Renal pelvis (tissue), 12 donors: ENCODE results near the gene ACSF3. TPM values are rescaled to one million over a fixed set of nuclear protein-coding genes. Genes with fewer than 3 reads are reported as not detected.

Experiments used
- DNase-seq: peaks from one replicate; pipeline ENCODE4 v3.0.0-alpha.2; 2013
- long read RNA-seq, 16 experiments: transcript quantifications; one replicate each; lab custom pipeline, GENCODE V29; 2026
- polyA plus RNA-seq, 3 donors: library from polyadenylated mRNA; unstranded; fragments of 120-200 nt; gene quantifications; one replicate each; pipeline ENCODE4 v1.2.1, GENCODE V29; 2013; ENCODE audit not compliant: insufficient read length in 3 of 3

Gene ACSF3
- 10 to 100 TPM; 28.5 to 43.3 (median 37.1) TPM for polyA plus RNA-seq
- long read RNA-seq, donor 1, full-length matches to known transcripts = 12 of 12 reads
- long read RNA-seq, donor 1, partial matches to known transcripts = 0 of 12 reads
- long read RNA-seq, donor 1, other reads (novel, unspliced or antisense) = 0 of 12 reads
- long read RNA-seq, donor 2, full-length matches to known transcripts = 19 of 19 reads
- long read RNA-seq, donor 2, partial matches to known transcripts = 0 of 19 reads
- long read RNA-seq, donor 2, other reads (novel, unspliced or antisense) = 0 of 19 reads
- long read RNA-seq, donor 3, full-length matches to known transcripts = 7 of 7 reads
- long read RNA-seq, donor 3, partial matches to known transcripts = 0 of 7 reads
- long read RNA-seq, donor 3, other reads (novel, unspliced or antisense) = 0 of 7 reads
- long read RNA-seq, donor 4, full-length matches to known transcripts = 15 of 15 reads
- long read RNA-seq, donor 4, partial matches to known transcripts = 0 of 15 reads
- long read RNA-seq, donor 4, other reads (novel, unspliced or antisense) = 0 of 15 reads
- long read RNA-seq, donor 5, full-length matches to known transcripts = 4 of 4 reads
- long read RNA-seq, donor 5, partial matches to known transcripts = 0 of 4 reads
- long read RNA-seq, donor 5, other reads (novel, unspliced or antisense) = 0 of 4 reads
- long read RNA-seq, donor 6, full-length matches to known transcripts = 31 of 31 reads
- long read RNA-seq, donor 6, partial matches to known transcripts = 0 of 31 reads
- long read RNA-seq, donor 6, other reads (novel, unspliced or antisense) = 0 of 31 reads
- long read RNA-seq, donor 7, full-length matches to known transcripts = 15 of 15 reads
- long read RNA-seq, donor 7, partial matches to known transcripts = 0 of 15 reads
- long read RNA-seq, donor 7, other reads (novel, unspliced or antisense) = 0 of 15 reads
- long read RNA-seq, donor 8, full-length matches to known transcripts = 6 of 6 reads
- long read RNA-seq, donor 8, partial matches to known transcripts = 0 of 6 reads
- long read RNA-seq, donor 8, other reads (novel, unspliced or antisense) = 0 of 6 reads
- long read RNA-seq, donor 9, full-length matches to known transcripts = 26 of 26 reads
- long read RNA-seq, donor 9, partial matches to known transcripts = 0 of 26 reads
- long read RNA-seq, donor 9, other reads (novel, unspliced or antisense) = 0 of 26 reads
- long read RNA-seq, donor 10, full-length matches to known transcripts = 19 of 19 reads
- long read RNA-seq, donor 10, partial matches to known transcripts = 0 of 19 reads
- long read RNA-seq, donor 10, other reads (novel, unspliced or antisense) = 0 of 19 reads
- long read RNA-seq, donor 11, full-length matches to known transcripts = 7 of 7 reads
- long read RNA-seq, donor 11, partial matches to known transcripts = 0 of 7 reads
- long read RNA-seq, donor 11, other reads (novel, unspliced or antisense) = 0 of 7 reads
- long read RNA-seq, donor 12, full-length matches to known transcripts = 43 of 43 reads
- long read RNA-seq, donor 12, partial matches to known transcripts = 0 of 43 reads
- long read RNA-seq, donor 12, other reads (novel, unspliced or antisense) = 0 of 43 reads
- long read RNA-seq, donor 13, full-length matches to known transcripts = 16 of 16 reads
- long read RNA-seq, donor 13, partial matches to known transcripts = 0 of 16 reads
- long read RNA-seq, donor 13, other reads (novel, unspliced or antisense) = 0 of 16 reads
- long read RNA-seq, donor 14 = 0 reads
- long read RNA-seq, donor 15 = 0 reads
- long read RNA-seq, donor 16, full-length matches to known transcripts = 17 of 17 reads
- long read RNA-seq, donor 16, partial matches to known transcripts = 0 of 17 reads
- long read RNA-seq, donor 16, other reads (novel, unspliced or antisense) = 0 of 17 reads

- DNase-seq = peak; percentile 36
Observed at GRCh38 chr16:89093602-89094251, at the start of gene ACSF3. Gene ACSF3 (plus strand): TSS chr16:89093852. CDS start chr16:89100682, 6,830 bp downstream.

GRCh38 chr16:89044418-89045180 is 49.1 kb upstream of the ACSF3 start:
- DNase-seq = no peak

GRCh38 chr16:89045181-89045815 is 48.4 kb upstream of the ACSF3 start:
- DNase-seq = no peak

GRCh38 chr16:89045881-89046280 is 47.8 kb upstream of the ACSF3 start:
- DNase-seq = no peak

GRCh38 chr16:89046491-89046890 is 47.2 kb upstream of the ACSF3 start:
- DNase-seq = no peak

- no peak for DNase-seq
Observed at GRCh38 chr16:89047331-89048089, 46.1 kb upstream of the ACSF3 start.

- no peak for DNase-seq
Observed at GRCh38 chr16:89048090-89048725, 45.4 kb upstream of the ACSF3 start.

- no peak for DNase-seq
Observed at GRCh38 chr16:89048871-89049422, 44.7 kb upstream of the ACSF3 start.

GRCh38 chr16:89049484-89050118 is 44.1 kb upstream of the ACSF3 start:
- no peak for DNase-seq

GRCh38 chr16:89050119-89050867 is 43.4 kb upstream of the ACSF3 start:
- no peak for DNase-seq

GRCh38 chr16:89050868-89051311 is 42.8 kb upstream of the ACSF3 start:
- DNase-seq = no peak

GRCh38 chr16:89051521-89052166 is 42.0 kb upstream of the ACSF3 start:
- no peak for DNase-seq

GRCh38 chr16:89052191-89052889 is 41.3 kb upstream of the ACSF3 start:
- DNase-seq = no peak
